Measurements from ENCODE around the gene SRGAP1.

Gene SRGAP1

GRCh38 chr12:64172143-64172970 is 327.9 kb downstream of the SRGAP1 start:
- no peak for TF ChIP-seq ZNF274 (IDR thresholded peaks at IDR 0.05; ENCODE audit: low read depth, low read length)

GRCh38 chr12:64173456-64173855 is 329.0 kb downstream of the SRGAP1 start:
- H3K4me3 ChIP-seq (ENCODE audit: low read length): no peak overlapping the region
- no peak for TF ChIP-seq ZNF274 (IDR thresholded peaks at IDR 0.05; ENCODE audit: low read depth, low read length)

More at GRCh38 chr12:64172143-64172970, 327.9 kb downstream of the SRGAP1 start:
- H3K4me3 ChIP-seq (ENCODE audit: low read length): no peak overlapping the region

- no peak for TF ChIP-seq ZNF274 (IDR thresholded peaks at IDR 0.05; ENCODE audit: low read depth, low read length)
- no peak overlapping the region for H3K4me3 ChIP-seq (ENCODE audit: low read length)
Observed at GRCh38 chr12:64175254-64175945, 330.9 kb downstream of the SRGAP1 start.

- H3K4me3 ChIP-seq (ENCODE audit: low read length): no peak overlapping the region
- no peak for TF ChIP-seq ZNF274 (IDR thresholded peaks at IDR 0.05; ENCODE audit: low read depth, low read length)
Observed at GRCh38 chr12:64177001-64177400, 332.5 kb downstream of the SRGAP1 start.

GRCh38 chr12:64178122-64178521 is 333.6 kb downstream of the SRGAP1 start:
- H3K4me3 ChIP-seq (ENCODE audit: low read length): no peak overlapping the region
- no peak for TF ChIP-seq ZNF274 (IDR thresholded peaks at IDR 0.05; ENCODE audit: low read depth, low read length)

- TF ChIP-seq ZNF274 (IDR thresholded peaks at IDR 0.05; ENCODE audit: low read depth, low read length): no peak
- H3K4me3 ChIP-seq (ENCODE audit: low read length): no peak overlapping the region
Observed at GRCh38 chr12:64180951-64181350, 336.5 kb downstream of the SRGAP1 start.

GRCh38 chr12:64181430-64182291 is 337.2 kb downstream of the SRGAP1 start:
- no peak for TF ChIP-seq ZNF274 (IDR thresholded peaks at IDR 0.05; ENCODE audit: low read depth, low read length)
- no peak overlapping the region for H3K4me3 ChIP-seq (ENCODE audit: low read length)

GRCh38 chr12:64184216-64184615 is 339.7 kb downstream of the SRGAP1 start:
- TF ChIP-seq ZNF274 (IDR thresholded peaks at IDR 0.05; ENCODE audit: low read depth, low read length): no peak
- no peak overlapping the region for H3K4me3 ChIP-seq (ENCODE audit: low read length)

- no peak overlapping the region for H3K4me3 ChIP-seq (ENCODE audit: low read length)
- no peak for TF ChIP-seq ZNF274 (IDR thresholded peaks at IDR 0.05; ENCODE audit: low read depth, low read length)
Observed at GRCh38 chr12:64186789-64187188, 342.3 kb downstream of the SRGAP1 start.

GRCh38 chr12:64187370-64187769 is 342.9 kb downstream of the SRGAP1 start:
- TF ChIP-seq ZNF274 (IDR thresholded peaks at IDR 0.05; ENCODE audit: low read depth, low read length): no peak
- no peak overlapping the region for H3K4me3 ChIP-seq (ENCODE audit: low read length)

- H3K4me3 ChIP-seq (ENCODE audit: low read length): no peak overlapping the region
- TF ChIP-seq ZNF274 (IDR thresholded peaks at IDR 0.05; ENCODE audit: low read depth, low read length): no peak
Observed at GRCh38 chr12:64187794-64188193, 343.3 kb downstream of the SRGAP1 start.

- no peak for TF ChIP-seq ZNF274 (IDR thresholded peaks at IDR 0.05; ENCODE audit: low read depth, low read length)
- H3K4me3 ChIP-seq (ENCODE audit: low read length): no peak overlapping the region
Observed at GRCh38 chr12:64189530-64189929, 345.0 kb downstream of the SRGAP1 start.

- no peak overlapping the region for H3K4me3 ChIP-seq (ENCODE audit: low read length)
- no peak for TF ChIP-seq ZNF274 (IDR thresholded peaks at IDR 0.05; ENCODE audit: low read depth, low read length)
Observed at GRCh38 chr12:64190140-64190539, 345.6 kb downstream of the SRGAP1 start.

Measured in GM08714 (cell line).